Fibroblast of mammary gland (primary cell): Measurements from ENCODE around the gene DYRK2.
A peak's percentile ranks its signal among the peaks of the same experiment; 100 is the strongest.

Source experiments
- DNase-seq: peaks from one replicate; pipeline ENCODE4 v3.0.0-alpha.2; 2010; ENCODE audit warnings: low read depth
- H3K4me3 ChIP-seq: 2 replicates; pipeline ENCODE4 v1.5.1; 2011; ENCODE audit warnings: low read depth, mild to moderate bottlenecking, low read length, moderate library complexity; ENCODE audit not compliant: control insufficient read depth
- TF ChIP-seq, protein P1 (sequence below): conservative IDR thresholded peaks from 2 replicates; pipeline ENCODE4 v1.5.1; 2011; ENCODE audit warnings: low read depth, low read length, inconsistent platforms; ENCODE audit not compliant: control insufficient read depth, insufficient read depth

The DYRK2 gene

DNA sequence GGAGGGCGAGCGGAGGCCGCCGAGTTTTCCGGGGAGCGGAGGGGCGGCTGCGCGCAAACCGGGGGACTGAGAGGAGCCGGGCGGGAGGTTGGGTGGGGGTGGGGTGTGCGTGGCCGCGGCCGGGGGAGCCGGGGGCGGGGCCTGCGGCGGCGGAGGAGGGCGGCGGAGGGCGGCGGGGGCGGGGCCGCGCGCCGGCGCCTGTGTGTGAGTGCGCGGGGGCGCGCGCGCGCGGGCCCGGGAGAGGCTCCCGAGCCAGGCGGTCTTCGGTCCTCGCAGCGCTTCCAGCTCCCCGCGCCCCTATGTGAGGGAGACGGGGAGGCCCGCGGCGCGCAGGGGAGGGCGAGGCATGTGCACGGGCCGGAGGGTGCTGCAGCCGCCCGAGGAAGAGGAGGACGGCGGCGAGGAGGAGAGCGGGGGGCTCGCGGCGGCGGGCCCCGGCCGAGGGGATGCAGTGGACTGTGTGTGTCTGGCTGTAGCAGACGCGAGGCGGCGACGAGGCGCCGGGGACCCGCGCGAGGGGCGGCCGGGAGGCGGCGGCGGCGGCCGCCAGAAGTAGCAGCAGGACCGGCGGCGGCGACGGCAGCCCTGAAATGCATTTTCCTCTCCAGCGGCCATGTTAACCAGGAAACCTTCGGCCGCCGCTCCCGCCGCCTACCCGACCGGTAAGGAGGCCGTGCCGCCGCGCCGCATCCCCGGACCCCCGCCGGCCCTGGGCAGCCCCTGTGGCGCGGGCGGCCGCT, at the start of gene DYRK2:
Gene DYRK2 (plus strand): TSS at position 225 of the 740 bp plus-strand sequence. CDS start 389 bp downstream, at position 614.
- peak; percentile 62 for DNase-seq
- H3K4me3 ChIP-seq = peak within 1 kb of the TSS; percentile 79
- TF ChIP-seq, protein P1, sequence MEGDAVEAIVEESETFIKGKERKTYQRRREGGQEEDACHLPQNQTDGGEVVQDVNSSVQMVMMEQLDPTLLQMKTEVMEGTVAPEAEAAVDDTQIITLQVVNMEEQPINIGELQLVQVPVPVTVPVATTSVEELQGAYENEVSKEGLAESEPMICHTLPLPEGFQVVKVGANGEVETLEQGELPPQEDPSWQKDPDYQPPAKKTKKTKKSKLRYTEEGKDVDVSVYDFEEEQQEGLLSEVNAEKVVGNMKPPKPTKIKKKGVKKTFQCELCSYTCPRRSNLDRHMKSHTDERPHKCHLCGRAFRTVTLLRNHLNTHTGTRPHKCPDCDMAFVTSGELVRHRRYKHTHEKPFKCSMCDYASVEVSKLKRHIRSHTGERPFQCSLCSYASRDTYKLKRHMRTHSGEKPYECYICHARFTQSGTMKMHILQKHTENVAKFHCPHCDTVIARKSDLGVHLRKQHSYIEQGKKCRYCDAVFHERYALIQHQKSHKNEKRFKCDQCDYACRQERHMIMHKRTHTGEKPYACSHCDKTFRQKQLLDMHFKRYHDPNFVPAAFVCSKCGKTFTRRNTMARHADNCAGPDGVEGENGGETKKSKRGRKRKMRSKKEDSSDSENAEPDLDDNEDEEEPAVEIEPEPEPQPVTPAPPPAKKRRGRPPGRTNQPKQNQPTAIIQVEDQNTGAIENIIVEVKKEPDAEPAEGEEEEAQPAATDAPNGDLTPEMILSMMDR = no peak

DNA sequence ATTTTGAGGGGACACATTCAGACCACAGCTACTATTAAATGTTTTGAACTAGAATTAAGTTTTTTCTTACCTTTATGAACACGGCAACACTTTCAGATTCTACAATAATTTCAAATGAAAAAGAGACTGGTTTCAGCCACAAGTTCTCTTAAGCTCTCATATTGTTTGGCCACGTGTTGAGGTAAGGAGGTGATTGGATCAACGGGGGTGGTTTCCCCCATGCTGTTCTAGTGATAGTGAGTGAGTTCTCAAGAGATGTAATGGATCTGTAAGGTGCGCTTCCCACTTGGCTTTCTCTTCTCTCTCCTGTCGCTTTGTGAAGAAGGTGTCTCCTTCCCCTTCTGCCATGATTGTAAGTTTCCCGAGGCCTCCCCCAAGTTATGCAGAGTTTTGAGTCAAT, 48.9 kb upstream of the DYRK2 start:
- TF ChIP-seq, protein P1 = no peak
- no peak overlapping the region for H3K4me3 ChIP-seq
- no peak for DNase-seq

GRCh38 chr12:67601126-67601525, 47.4 kb upstream of the DYRK2 start:
- no peak overlapping the region for H3K4me3 ChIP-seq
- TF ChIP-seq, protein P1 = no peak
- DNase-seq = no peak

- TF ChIP-seq, protein P1 = no peak
- no peak for DNase-seq
- no peak overlapping the region for H3K4me3 ChIP-seq
Measured at GRCh38 chr12:67609226-67609870, 39.2 kb upstream of the DYRK2 start.

DNA sequence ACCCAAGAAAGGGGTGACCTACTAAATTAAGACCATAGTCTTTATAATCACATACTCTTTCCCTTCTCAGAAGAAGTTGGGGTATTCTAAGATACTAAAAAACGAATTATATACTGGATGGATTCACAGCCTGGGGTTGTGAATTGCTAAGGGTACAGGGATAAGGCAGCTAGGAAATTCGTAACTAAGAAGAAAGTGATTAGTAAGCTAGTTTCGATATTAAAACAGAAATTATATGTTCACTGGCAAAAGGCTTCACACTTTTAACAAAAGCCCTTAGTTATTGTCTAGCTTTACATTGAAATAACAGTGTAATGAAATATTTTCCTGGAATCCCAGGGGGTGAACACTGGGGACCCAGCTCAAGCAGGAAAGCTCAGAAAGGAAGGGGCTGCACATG, 35.5 kb upstream of the DYRK2 start:
- DNase-seq = no peak
- TF ChIP-seq, protein P1 = no peak
- no peak overlapping the region for H3K4me3 ChIP-seq

GRCh38 chr12:67617629-67618028, 30.9 kb upstream of the DYRK2 start:
- no peak for DNase-seq
- TF ChIP-seq, protein P1 = no peak
- H3K4me3 ChIP-seq = no peak overlapping the region
